Upper lobe of left lung (tissue), 4 donors: ENCODE measurements around the gene SLC9A9.

Experiments used
- POLR2A ChIP-seq, 4 donors: fragments of 450-650 bp; IDR thresholded peaks; one replicate each; pipeline ENCODE4 v1.5.1; 2016 to 2017; ENCODE audit warnings: antibody characterized with exemption in 4 of 4, mild to moderate bottlenecking in 2 of 4
- POLR2AphosphoS5 ChIP-seq, 2 donors: sonication (generic); formaldehyde crosslinking; IDR thresholded peaks; one replicate each; pipeline ENCODE4 v1.5.1; 2017; ENCODE audit warnings: antibody characterized with exemption in 2 of 2
- TF ChIP-seq, protein P1 (sequence below), 6 experiments: fragments of 450-650 bp in 4 of 6; fragments of 200-600 bp in 2 of 6; sonication (generic) in 2 of 6; IDR thresholded peaks; one replicate each; pipeline ENCODE4 v1.5.1; 2016 to 2019; ENCODE audit warnings: antibody characterized with exemption in 6 of 6

DNA sequence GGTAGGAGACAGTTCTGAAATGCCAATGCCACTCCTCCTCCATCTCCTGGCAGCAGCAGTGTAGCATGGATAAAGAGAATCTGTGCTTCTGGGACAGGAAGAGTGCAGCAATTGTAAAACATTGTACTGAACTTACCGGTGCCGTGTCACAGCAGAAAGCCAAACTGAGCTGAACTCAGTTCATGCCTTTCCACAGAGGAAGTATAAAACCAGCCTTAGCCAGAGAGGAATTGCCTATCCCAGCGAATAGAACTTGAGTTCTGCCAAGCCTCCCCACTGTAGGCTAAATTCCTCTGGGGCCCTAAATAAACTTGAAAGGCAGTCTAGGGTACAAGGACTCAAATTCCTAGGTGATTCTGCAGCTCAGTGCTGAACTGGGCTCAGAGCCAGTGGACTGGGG lies 148.8 kb downstream of the SLC9A9 start:
- TF ChIP-seq, protein P1, sequence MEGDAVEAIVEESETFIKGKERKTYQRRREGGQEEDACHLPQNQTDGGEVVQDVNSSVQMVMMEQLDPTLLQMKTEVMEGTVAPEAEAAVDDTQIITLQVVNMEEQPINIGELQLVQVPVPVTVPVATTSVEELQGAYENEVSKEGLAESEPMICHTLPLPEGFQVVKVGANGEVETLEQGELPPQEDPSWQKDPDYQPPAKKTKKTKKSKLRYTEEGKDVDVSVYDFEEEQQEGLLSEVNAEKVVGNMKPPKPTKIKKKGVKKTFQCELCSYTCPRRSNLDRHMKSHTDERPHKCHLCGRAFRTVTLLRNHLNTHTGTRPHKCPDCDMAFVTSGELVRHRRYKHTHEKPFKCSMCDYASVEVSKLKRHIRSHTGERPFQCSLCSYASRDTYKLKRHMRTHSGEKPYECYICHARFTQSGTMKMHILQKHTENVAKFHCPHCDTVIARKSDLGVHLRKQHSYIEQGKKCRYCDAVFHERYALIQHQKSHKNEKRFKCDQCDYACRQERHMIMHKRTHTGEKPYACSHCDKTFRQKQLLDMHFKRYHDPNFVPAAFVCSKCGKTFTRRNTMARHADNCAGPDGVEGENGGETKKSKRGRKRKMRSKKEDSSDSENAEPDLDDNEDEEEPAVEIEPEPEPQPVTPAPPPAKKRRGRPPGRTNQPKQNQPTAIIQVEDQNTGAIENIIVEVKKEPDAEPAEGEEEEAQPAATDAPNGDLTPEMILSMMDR (IDR thresholded peaks at IDR 0.05), result no peak
- TF ChIP-seq POLR2A (IDR thresholded peaks at IDR 0.05) (no peak), POLR2AphosphoS5 (IDR thresholded peaks at IDR 0.05) (no peak)
